Stimulated activated naive CD8-positive, alpha-beta T cell treated with anti-CD3 and anti-CD28 coated beads, Interleukin-15, Interleukin-2, amounts not matched to agents 100 ng/mL and 50 ng/mL, for 24 hours (primary cell): ENCODE results near the gene FOXP4.

Source experiments
- H3K27ac Mint-ChIP-seq: one replicate; pipeline ENCODE4 v1.8.0; 2021; ENCODE audit warnings: mild to moderate bottlenecking, mixed read lengths
- H3K27me3 Mint-ChIP-seq: one replicate; pipeline ENCODE4 v1.8.0; 2021; ENCODE audit warnings: mixed read lengths
- H3K36me3 Mint-ChIP-seq: one replicate; pipeline ENCODE4 v1.8.0; 2021; ENCODE audit warnings: low read depth, mixed read lengths
- H3K4me1 Mint-ChIP-seq: one replicate; pipeline ENCODE4 v1.8.0; 2021; ENCODE audit warnings: low read depth, mixed read lengths
- H3K4me3 Mint-ChIP-seq: one replicate; pipeline ENCODE4 v1.8.0; 2021; ENCODE audit warnings: mild to moderate bottlenecking, mixed read lengths
- H3K9me3 Mint-ChIP-seq: one replicate; pipeline ENCODE4 v1.8.0; 2021; ENCODE audit warnings: mixed read lengths

Gene FOXP4

DNA sequence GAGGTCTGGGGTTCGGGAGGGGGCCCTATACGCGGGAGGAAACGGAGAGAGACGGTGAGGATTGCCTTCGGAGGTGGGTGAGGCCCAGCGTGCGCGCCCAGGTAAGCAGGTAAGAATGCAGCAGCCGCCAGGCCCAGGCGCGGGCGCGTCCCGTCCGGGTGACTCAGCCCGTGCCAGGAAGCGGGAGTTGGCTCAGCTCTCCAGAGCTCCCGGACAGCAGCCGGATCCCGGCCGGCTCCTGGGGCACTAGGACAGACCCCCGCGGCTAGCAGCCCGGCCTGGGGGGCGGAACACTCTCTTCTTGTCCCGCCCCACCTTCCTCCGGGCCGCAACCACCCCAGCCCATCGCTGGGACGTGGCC lies 90.6 kb downstream of the FOXP4 start:
- no peaks in the 10 kb centered on the region for H3K36me3 Mint-ChIP-seq
- no peaks in the 10 kb centered on the region for H3K9me3 Mint-ChIP-seq
- H3K4me3 Mint-ChIP-seq = no peak overlapping the region
- peaks cover 44% of the 10 kb centered on the region for H3K27me3 Mint-ChIP-seq
- no peak overlapping the region for H3K27ac Mint-ChIP-seq
- H3K4me1 Mint-ChIP-seq = peaks cover 5% of the 10 kb centered on the region

DNA sequence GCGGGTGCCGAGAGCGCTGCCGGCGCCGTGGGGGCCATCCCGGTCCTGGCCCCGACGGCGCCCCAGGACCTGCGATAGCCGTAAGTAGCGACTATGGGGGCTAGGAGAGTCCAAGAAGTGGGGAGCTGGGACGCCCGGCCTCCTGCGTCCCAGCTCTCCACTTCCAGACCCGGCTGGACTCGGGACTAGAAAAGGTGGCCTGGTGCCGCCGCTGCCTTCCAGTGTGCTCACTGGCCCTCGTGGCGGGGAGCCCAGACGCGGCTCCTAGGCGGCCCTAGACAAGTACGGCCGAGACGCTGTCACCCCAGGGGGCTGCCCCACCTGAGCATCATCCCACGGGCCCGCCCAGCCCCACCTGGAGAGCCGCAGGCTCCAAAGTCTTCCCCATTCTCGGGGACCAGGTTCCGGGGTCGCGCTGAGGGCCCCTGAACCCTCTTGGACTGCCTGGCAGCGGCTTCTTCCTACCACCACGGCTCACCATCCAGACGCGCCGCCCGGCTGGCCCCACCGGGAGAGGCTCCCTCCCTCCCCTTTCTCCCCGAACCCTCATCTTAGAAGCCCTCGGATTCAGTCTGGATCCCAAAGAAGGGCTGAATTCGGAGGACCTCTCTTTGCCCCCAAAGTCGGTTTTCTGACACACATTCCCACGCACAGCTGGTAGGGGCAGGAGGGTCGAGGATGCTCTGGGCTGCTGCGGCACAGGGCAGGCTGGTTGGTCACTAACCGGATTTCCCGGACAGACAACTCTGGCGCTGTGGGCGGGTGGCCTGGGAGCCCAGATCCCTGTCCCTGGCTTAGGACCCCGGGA lies 91.2 kb downstream of the FOXP4 start:
- H3K36me3 Mint-ChIP-seq = no peaks in the 10 kb centered on the region
- H3K9me3 Mint-ChIP-seq = no peaks in the 10 kb centered on the region
- peak overlapping the region; percentile 71 for H3K4me3 Mint-ChIP-seq
- H3K27ac Mint-ChIP-seq = no peak overlapping the region
- H3K27me3 Mint-ChIP-seq = peaks cover 48% of the 10 kb centered on the region
- H3K4me1 Mint-ChIP-seq = peaks cover 5% of the 10 kb centered on the region

DNA sequence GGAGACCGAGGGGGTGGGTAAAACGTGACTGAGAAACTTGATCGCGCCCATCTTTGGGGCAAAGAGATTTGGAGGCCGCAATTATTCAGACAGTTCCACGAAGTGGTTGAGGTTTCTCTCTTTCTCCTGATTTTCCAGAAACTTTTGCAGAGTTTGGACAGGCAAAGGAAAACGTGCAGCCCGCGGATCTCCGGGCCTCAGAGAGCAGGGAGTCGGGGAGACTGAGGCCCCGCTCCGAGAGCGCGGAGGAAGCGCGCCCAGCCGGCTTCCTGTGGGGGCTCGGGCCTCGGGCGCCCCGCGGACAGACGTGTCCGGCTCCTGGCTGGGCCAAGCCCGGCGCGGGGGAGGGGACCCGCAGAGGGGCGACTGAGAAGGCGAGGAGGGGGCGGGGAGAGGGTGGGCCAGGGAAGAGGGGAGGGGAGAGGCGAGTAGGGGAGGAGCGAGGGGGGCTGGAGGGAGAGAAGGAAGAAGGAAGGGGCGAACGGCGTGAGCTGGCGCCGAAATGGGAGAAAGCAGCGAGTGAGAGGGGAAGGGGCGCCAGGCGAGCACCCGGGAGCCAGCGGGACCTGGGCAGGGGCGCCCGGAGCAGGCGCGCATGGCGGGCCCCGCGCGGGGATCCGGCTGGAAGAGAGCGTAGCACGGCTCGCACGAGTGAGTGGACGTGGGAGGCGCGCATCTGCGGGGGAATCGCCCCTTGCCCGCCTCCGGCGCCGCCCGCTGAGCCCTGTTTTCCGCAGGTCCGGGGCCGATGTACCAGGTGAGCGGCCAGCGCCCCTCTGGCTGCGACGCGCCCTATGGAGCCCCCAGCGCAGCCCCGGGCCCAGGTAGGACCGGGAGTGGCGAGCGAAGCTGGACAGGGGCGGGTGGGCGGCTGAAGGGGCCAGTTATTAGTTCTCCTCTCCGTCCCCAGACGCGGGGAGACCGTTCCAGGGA lies 92.1 kb downstream of the FOXP4 start, which contains the start of gene MDFI:
Gene MDFI, plus strand, starts transcription at position 467 of the 933 bp plus-strand sequence. Its CDS starts 282 bp downstream, at position 749.
- H3K4me1 Mint-ChIP-seq = peaks cover 5% of the 10 kb centered on the region
- H3K9me3 Mint-ChIP-seq = no peaks in the 10 kb centered on the region
- no peaks in the 10 kb centered on the region for H3K36me3 Mint-ChIP-seq
- no peak within 1 kb of the TSS for H3K27ac Mint-ChIP-seq
- peak within 1 kb of the TSS; percentile 71 for H3K4me3 Mint-ChIP-seq
- peaks cover 51% of the 10 kb centered on the region for H3K27me3 Mint-ChIP-seq

DNA sequence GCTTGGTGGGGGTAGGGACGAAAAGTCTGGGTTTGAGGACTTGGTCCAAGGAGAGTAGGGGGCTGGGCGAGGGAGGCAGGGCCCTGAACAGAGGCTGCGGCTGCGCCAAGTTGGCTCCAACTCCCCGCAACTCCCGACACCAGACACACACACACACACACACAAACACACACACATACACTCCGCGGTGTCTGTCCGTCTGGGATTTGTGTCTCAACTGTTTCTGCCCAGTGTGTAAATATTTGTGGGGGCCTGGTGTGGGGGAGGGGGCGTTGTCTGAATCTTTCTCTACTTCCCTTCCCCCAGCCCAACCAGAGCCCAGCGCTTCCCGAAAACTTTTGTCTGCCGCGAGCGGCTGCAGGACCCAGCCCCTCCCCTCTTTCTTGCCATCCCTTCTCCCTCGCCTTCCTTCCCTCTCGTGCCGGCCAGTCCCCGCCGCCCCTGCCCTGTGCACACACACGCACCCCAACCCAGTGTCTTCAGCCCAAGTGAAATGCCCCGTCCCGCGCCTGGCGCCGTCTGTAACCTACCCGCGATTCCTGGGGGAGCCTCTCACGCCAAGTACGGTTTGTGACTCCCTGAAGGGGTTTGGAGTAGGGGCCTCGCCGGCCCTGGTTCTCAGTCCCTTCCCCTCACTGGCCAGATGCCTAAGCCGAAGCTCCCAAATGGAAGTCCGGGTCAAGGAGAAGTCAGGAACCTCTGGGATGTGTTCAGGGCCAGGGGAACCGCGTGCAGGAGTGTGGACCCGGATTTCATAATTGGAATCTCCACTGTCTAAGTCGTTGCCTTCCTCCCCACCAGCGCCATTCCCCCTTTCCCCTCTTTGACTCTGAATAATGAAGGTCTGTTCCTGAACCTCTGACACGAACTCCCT lies 93.0 kb downstream of the FOXP4 start:
- Mint-ChIP-seq H3K9me3 (no peaks in the 10 kb centered on the region), H3K27ac (no peak overlapping the region), H3K4me3 (peak overlapping the region; percentile 26), H3K36me3 (no peaks in the 10 kb centered on the region), H3K27me3 (peaks cover 51% of the 10 kb centered on the region), H3K4me1 (peaks cover 5% of the 10 kb centered on the region)

DNA sequence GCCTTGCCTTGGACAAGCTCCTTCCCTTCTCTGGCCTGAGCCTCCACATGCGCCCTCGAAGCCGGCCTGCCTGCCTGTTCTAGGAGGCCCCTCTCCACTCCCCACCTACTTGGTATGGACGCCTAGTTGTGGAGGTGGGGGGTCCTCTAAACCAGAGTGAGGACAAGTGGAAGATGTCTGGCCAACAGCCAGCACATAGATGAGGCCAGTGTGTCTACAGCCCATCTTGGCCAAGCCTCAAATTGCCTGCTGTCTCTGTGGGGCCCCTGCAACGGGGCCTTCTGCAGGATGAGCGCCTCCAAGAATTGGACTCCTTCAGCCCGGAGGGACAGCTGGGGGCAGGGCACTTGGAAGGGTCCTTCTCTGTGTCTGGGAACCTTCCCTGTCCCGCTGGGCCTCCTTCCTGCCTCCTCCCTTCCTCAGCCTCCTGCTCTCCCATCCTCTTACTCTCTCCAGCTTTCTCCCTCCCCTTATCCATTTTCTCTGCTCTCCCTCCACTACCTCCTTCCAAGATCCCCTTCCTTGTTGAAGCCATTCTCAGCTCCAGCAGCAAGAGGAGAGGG lies 93.7 kb downstream of the FOXP4 start:
- Mint-ChIP-seq H3K9me3 (no peaks in the 10 kb centered on the region), H3K4me3 (no peak overlapping the region), H3K27me3 (peaks cover 51% of the 10 kb centered on the region), H3K36me3 (no peaks in the 10 kb centered on the region), H3K4me1 (peaks cover 5% of the 10 kb centered on the region), H3K27ac (no peak overlapping the region)

DNA sequence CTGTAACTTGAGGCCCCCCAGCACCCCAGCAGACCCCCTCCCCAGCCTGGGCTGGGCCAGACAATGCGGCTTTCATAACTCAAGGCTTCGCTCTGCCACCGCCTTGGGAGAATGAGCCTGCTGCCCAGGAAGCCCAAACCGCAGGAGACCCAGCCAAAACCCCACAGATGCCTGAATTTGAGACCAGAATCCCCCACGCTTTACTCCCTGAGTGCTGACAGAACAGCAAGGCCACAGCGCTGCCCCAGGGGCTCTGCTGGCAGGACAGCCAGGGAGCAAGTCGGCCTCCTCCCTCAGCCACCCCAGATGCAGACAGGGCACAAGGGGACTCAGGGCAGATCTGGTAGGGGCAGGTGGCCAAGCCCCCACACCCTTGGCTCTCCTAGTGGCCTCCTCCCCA lies 94.2 kb downstream of the FOXP4 start:
- H3K27ac Mint-ChIP-seq = no peak overlapping the region
- no peaks in the 10 kb centered on the region for H3K9me3 Mint-ChIP-seq
- H3K27me3 Mint-ChIP-seq = peaks cover 46% of the 10 kb centered on the region
- H3K36me3 Mint-ChIP-seq = no peaks in the 10 kb centered on the region
- peaks cover 5% of the 10 kb centered on the region for H3K4me1 Mint-ChIP-seq
- H3K4me3 Mint-ChIP-seq = no peak overlapping the region

DNA sequence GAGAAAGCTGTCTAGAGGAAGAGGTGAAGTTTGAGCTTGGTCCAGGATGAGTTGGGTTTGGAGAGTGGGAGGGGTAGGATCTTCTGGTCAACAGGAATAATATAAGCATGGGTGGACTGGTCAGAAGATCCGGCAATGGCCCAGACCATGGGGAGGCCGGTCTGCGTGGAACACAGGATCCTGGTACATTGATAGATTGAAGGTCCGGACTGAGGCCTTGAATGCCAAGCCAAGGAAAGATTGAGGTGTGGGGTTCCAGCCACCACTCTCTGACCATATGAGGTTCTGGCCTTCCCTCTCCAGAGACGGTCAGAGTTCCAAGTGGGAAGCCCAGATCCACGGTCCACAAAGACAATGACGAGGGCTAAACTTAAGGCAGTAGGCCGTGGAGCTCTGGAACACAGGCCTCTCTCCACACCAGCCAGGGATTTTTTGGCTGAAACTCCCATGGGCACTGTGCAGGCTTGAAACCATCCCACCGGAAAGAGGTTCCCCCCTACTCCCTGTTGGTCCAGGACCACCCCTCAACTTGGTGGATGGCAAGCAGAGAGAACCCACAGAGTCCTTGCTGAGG lies 95.3 kb downstream of the FOXP4 start:
- Mint-ChIP-seq H3K36me3 (no peaks in the 10 kb centered on the region), H3K27me3 (peaks cover 36% of the 10 kb centered on the region), H3K9me3 (no peaks in the 10 kb centered on the region), H3K4me3 (no peak overlapping the region), H3K4me1 (peaks cover 5% of the 10 kb centered on the region), H3K27ac (no peak overlapping the region)

DNA sequence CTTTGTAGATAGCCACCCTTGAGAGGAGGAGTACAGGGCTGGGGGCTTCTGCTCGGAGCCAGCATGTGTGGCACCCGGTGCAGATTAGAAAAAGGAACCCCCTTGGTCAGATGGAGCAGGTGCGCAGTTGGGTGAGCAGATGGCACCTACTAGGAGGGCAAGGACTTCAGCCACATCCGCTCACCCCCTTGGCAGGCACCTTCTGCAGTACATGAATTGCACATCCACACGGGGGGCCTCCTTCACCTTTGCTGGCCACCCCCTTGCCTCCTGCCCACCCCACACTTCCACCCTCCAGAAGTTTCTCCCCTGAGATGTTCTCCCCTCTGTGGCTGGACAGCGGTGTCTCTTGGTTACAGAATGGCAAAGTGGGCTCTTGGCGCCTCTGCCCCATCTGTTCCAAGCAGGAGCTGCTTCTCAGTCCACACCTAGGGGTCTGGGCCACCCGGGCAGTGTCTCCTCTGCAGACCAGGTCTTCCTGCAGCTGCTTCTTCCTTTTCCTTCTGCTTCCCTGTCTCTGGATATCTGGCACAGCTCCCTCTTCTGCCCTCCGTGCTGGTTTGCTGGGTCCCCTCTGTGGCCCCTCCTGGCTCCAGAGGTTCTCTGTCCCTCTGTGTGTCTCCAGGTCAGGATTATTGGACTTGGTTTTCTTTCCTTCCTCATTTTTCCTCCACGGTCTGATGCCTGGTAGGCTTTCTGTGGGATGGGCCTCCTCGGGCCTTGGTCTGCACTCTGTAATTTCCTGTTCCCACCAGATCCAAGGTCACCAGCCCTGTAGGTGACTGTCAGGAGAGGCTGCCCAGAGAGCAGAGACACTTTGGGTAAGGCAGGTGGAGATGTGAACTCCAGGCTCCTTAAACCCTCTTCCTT lies 96.1 kb downstream of the FOXP4 start:
- Mint-ChIP-seq H3K4me1 (peaks cover 5% of the 10 kb centered on the region), H3K36me3 (no peaks in the 10 kb centered on the region), H3K27me3 (peaks cover 33% of the 10 kb centered on the region), H3K4me3 (no peak overlapping the region), H3K9me3 (no peaks in the 10 kb centered on the region), H3K27ac (no peak overlapping the region)

DNA sequence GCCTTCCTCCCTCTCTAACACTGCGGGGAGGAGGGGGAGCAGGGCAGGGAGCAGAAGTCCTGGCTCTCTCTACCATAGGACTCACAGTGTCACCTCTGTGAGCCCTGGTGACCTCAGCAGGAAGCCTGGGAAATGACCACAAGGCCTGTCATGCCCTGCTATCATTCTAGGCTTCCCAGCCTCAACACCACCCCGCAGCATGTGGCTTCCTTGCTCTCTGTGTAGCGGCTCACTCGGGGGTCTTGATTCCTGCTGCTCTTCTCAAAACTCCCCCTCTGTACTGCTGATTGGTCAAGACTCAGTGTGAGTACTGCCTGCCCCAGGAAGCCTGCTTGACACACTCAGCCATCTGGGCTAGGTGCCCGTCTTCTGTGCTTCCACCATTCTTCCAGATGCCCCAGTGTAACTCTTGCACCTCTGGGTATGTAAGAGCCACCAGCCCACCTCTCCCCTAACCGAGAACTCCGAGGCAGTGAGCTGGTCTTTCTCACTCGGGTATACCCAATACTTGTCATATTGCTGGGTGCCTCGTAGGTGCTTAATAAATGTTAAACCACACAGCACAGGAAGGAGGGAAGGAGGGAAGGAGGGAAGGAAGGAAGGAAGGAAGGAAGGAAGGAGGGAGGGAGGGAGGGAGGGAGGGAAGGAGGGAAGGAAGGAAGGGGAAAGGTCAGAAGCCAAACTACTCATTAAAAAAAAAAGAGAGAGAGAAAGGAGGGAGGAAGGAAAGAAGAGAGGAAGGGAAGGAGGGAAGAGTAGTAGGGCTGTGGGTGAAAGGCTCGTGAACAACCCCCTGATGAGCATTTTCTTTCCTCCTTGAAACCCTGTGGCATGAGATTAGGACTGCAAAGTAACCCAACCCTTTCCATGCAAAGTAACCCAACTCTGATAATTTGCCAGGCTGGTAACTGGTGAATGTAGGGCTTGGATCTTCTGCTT lies 97.0 kb downstream of the FOXP4 start:
- no peak overlapping the region for H3K4me3 Mint-ChIP-seq
- no peak overlapping the region for H3K27ac Mint-ChIP-seq
- no peaks in the 10 kb centered on the region for H3K9me3 Mint-ChIP-seq
- H3K4me1 Mint-ChIP-seq = no peaks in the 10 kb centered on the region
- H3K27me3 Mint-ChIP-seq = peaks cover 26% of the 10 kb centered on the region
- H3K36me3 Mint-ChIP-seq = no peaks in the 10 kb centered on the region

DNA sequence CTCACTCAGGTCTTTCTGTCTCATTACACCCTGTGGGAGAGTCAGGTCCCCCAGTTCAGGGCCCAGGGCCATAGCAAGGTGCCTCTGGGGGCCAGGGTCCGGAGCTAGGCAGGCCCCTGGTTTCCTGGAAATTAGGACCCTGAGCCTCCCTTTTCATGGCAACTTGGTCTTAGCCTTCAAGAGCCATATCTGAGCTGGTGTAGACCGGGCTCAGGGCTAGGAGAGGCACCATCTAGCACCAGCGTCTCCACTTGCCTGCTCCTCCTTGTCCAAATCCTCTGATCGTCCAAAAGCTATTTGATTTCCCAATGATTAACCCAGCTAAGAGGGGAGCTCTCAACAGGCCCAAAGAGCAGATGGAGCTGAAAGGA lies 97.7 kb downstream of the FOXP4 start:
- peaks cover 24% of the 10 kb centered on the region for H3K27me3 Mint-ChIP-seq
- no peak overlapping the region for H3K4me3 Mint-ChIP-seq
- no peaks in the 10 kb centered on the region for H3K9me3 Mint-ChIP-seq
- H3K36me3 Mint-ChIP-seq = no peaks in the 10 kb centered on the region
- H3K27ac Mint-ChIP-seq = no peak overlapping the region
- H3K4me1 Mint-ChIP-seq = no peaks in the 10 kb centered on the region

DNA sequence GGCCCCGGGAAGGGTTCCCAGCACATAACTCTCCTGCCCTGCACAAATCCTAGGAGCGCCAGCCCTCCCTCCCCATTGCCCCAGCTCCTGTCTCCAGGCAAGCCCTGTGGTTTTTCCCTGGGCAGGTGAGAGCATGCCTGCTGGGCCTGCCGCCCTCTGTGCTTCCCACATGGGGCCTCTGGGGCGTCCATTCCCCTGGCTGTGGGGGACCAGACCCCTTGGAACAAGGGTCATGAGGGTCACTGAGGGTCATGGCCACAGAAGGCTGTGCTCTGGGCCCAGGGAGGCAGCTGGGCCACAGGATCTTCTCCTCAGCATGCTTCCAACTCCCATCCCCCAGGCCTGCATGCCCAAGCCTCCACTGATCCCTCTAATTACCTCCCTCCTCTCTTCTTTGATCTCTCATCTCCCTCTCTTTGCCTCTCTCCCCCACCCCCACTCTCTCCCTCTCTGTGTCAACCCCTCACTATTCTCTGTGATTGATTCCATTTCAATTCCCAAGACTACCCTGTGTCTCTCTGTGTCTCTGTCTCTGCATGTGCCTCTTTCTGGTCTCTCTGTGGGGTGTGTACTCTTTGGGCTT lies 98.2 kb downstream of the FOXP4 start:
- no peak overlapping the region for H3K27ac Mint-ChIP-seq
- no peaks in the 10 kb centered on the region for H3K4me1 Mint-ChIP-seq
- peaks cover 19% of the 10 kb centered on the region for H3K27me3 Mint-ChIP-seq
- H3K9me3 Mint-ChIP-seq = no peaks in the 10 kb centered on the region
- no peaks in the 10 kb centered on the region for H3K36me3 Mint-ChIP-seq
- no peak overlapping the region for H3K4me3 Mint-ChIP-seq

DNA sequence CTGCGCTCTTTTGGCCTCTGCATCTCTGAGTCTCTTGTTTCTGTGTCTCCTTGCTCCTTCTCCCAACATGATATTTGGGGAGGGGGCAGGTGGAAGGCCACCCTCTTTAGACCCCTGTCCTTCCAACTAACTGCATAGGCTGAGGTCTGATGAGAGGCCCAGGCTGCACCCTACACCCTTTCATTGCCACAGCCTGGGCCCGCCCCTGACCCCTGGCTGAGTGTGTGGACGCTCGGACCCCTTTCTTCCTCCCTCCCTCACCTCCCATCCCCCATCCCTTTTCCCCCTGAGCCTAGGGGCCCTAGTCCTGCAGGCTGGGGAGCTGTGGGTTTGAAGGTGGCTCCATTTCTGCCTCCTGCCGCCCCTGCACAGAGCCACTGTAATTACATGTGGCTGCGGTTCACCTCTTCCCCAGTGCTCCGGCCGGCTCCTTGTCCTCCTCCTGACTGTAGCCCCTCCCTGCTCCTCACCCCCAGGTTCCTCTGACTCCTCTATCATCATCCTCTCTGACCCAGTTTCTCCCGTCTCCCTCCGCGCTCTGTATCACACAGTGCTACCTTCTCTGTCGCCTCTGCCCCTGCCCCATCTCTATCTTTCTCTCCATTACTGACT lies 98.9 kb downstream of the FOXP4 start:
- H3K27ac Mint-ChIP-seq = no peak overlapping the region
- no peak overlapping the region for H3K4me3 Mint-ChIP-seq
- H3K9me3 Mint-ChIP-seq = no peaks in the 10 kb centered on the region
- no peaks in the 10 kb centered on the region for H3K4me1 Mint-ChIP-seq
- H3K36me3 Mint-ChIP-seq = no peaks in the 10 kb centered on the region
- peaks cover 13% of the 10 kb centered on the region for H3K27me3 Mint-ChIP-seq
